Bone marrow (tissue), 2 donors: ENCODE measurements around the gene ABLIM3.

Experiments used
- DNase-seq, 2 donors: peaks; one replicate each; lab custom pipeline; 2025; lab: John Stamatoyannopoulos, UW

Gene ABLIM3

DNA sequence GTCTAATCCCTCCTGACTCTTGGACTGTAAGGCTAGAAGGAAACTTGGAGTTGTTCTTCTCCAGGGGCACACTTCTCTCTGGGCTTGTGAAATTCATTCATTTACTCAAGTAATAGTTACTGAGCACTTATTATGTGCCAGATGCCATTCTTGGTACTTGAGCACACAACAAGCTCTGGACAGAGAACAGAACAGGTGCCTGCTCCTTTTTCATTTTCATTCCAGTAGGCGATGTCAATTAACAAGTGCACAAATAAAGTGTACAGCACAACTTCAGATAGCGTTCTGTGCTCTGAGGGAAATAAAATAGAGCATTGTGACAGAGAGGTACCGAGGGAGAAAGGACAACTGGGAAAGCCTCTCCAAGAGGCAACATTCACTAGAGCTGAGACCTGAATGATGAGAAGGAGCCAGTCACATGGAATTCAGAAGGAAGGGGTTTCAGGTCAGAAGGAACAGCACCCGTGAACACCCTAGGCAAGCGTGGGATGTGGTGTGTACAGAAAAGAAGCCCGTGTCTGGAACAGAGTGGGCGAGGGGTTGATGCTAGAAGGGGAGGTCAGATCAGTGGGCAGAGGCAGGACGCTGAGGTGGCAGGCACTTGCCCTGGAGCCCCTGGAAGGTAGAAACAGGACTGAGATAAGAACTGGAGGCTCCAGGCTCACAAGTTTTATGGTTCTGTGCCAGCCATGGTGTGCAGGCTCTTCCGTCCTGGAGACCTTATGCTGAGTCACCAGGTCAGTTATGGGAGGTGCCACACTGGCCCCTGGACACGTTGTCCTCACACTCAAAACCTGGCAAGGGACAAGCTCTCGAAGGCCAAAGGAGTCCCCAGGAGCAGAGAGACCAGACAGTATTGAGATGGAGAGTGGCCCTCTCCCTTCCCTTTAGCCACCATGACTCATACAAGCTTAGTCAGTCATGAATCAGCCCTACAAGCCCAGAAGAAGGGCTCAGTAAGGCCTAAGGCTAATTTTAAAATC is 7.2 kb upstream of the ABLIM3 start:
- no peak for DNase-seq

DNA sequence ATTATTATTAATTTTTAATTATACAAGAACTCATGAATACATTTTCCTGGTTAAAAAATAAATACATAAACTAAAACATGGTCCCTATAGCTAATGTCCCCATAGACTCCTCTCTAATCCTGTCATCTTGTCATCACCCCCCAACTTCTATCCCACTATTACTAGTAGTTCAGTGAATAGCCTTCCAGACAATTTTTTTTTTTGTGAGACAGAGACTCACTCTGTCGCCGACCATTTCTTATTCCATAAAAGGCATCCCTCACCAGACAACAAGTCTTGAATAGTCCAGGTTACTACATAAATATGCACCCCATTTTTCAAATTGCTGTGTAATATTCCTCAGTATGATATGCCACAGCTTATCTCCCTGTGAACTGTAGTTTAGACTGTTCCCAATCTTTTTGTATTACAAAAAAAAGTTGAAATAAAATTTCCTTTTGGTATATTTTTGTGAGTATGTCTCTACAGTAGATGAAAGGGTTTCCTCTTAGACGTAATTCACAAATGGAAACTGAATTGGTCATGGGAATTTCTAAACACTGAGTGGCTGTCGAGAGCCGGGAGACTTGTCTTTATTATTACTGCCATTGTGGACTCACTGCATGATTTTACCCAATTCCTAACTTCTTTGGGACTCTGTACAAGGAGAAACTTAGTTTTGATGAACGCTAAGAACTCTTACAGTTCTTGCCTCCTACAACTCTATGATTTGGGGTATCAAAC is 6.4 kb upstream of the ABLIM3 start:
- DNase-seq = no peak

DNA sequence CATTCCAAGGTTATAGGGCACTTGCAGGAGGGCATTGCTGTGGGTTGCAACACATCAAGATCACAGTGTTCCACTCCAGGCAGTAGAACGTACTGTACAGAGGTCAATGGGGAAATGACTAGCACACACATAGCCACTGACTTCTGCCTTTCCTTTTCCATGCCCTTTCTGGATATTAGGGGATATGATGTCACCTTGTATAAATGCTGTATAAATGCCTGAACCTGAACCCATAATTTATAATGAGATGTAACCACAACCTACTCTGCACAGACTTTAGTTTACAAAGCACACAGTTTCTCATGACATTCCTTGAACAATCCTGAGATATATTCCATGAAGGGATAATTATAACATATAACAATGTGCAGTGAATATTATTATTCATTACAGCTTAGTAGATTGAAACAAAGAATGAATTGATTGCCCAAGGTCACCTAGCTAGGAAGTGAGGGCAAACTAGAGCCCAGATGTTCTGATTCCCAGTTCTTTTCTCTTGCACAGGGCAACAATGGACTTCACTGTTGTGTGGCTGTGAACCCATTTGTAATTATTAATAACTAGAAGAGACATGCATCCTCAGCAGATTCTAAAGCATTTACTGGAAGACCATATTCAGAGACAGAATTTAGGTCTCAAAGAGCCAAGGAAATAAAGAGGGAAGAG is 5.6 kb upstream of the ABLIM3 start:
- no peak for DNase-seq

DNA sequence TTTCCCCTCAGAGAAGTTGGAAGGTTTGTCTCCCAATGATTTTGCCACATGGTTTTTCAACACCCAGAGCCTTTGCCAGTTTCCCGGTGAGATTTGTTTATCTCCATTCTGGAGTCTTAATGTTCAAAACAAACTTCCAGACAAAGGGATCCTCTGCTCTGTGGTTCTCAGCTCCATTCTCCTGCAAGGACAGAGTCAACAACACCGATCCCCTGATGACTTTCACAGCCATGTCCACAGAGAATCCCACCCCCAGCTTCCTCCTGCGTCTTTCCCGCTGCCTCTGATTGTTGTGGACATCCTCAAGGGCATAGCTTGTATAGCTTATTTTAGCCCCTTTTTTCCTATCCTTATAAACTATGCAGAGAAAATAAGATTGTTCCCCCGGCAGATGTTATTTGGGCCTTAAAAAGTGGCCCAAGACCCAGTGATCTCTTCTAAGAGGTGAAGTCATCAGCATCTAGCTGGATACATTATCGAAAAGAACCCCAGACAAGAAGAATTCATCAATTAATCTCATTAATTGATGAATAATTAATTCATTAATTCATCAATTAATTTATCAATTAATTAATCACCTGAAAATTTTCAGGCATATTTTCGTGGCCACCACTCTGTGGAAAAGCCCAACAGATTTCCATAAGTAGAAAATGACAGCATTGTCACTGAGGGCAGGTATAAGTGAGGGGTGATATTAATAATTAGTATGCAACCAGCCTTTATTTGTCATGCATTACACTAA is 2.9 kb upstream of the ABLIM3 start:
- DNase-seq = no peak

DNA sequence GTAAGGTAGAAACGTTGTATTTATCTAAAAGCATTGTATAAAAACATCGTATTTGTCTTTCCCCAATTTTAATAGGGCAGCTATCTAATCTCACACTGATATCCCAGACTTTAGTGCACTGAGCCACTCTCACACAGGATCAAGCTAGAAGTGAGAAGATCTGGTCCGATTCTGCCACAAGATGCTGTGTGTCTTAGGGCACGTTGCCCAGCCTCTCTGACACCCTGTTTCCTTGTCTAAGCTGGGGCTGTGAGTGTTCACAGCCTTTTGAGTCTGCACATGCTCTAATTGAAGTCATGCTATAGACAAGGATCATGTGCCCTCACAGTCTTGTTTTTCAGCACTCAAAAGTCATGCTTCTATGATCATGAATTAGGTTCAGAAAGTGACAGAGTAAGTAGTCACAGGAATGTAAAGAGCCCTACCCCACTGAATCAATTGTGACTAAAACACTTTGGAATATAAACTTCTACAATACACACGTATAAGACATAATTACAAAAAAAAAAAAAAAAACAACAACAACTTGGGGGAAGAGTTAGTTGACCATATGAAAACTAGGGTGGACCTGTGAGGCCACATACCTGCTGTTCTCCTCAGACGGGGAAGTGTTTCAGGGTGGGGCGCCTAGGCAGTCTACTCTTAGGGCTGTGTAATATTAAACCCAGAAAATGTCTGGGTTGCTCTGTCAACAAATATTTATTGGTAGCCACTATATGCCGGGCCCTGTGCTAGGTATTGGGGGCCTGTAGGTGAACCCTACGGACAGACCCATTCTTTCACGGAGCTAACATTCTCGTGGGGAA is 893 bp upstream of the ABLIM3 start:
- DNase-seq = no peak

DNA sequence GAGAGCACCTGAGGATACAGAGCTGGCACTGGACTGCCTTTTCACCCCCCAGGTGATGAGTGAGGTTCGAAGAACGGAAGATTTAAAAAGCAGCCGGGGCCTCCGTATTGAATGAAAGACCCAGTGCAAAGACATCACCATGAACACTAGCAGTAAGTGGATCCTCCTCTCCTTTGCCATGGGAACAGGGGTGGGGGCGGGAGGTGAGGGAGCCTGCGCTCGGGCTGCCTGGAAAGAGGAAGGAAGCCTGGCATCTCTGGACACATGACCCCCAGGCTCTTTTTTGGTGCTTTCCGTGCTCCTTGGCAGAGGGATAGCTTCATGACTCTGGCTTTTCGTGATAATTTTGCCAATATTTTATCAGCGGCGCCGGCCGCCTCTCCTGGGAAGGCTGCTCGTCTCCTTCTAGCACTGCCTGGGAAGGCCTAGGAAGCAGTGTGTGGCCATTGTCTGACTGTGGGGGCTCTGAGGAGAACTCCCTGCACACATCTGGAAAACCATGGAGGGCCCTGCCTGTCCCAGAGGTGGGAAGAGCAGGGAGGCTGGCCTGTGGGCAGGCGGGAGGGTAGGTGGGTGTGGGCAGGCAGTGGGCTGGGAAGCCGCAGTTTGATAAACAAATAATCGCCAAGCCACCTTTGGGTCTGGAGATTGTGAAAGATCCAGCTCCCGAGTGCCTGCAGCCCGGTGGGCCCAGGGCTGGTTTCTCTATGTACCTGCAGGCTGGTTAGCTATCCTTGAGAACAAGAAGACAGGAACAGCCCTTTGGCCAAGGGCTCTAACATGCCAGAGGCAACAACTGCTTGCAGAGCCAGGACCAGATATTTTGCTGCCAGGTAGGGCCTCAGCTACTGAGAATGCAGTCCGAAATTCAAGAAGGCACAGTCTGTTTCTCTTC is 911 bp downstream of the ABLIM3 start:
- DNase-seq = no peak

DNA sequence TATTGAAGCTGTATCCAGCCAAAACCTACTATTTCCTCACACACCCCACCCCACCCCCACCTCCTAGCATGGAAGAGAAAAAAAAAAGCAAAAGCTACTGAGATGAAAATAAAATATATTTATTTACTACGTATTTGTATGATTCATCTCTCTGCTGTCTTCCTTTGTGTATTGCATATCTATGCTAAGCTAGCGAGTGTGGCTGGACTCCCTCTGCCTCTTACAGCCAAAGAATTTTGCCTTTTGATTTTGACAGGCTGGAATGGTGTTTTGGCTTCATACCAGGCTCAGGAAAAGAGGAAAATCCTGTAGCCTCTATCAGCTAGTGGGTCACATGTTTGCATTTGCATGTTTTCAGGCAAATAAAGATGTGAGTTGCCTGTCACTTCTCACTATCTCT is 2.2 kb downstream of the ABLIM3 start:
- DNase-seq = no peak

DNA sequence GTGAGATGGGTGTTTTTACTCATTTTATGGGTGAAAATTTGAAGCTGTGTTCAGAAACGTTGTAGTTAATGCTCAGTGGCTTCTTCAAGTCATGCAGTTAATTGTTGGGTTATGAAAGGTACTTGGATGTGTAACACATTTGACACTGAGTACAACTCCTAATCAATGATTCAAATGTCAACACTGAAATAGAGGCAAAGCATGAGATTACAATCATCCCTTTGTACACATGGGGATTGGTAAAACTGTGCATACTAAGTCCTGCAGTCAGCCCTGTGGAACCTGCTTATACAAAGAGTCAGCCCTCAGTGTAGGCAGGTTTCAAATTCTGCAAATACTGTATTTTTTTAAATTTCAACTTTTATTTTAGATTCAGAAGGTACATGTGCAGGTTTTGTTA is 3.3 kb downstream of the ABLIM3 start:
- no peak for DNase-seq

DNA sequence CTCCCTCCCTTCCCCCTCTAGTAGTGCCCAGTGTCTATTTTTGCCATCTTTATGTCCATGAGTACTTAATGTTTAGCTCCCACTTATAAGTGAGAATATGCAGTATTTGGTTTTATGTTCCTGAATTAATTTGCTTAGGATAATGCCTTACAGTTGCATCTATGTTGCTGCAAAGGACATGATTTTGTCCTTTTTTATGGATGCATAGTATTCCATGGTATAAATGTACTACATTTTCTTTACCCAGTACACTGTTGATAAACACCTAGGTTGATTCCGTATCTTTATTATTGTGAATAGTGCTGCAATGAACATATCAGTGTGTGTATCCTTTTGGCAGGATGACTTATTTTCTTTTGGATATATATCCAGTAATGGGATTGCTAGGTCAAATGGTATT is 3.8 kb downstream of the ABLIM3 start:
- DNase-seq = no peak

DNA sequence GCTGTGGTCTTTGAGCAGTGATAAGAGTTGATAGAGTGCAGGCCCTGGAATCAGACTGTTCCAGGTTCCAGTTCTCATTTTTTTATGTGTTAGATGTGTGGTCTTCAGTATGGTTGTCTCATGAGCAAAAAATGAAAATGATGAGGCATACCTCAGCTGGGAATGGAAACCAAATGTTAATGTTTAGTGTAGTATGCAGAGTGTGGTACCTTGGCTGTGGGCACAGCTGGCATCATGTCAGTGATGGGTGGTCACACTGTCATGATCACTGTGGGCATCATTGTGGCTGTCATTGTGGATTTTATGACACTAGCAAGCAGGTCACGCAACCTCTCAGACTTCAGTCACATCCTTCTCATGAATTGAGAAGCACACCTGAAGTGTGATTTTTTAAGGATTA is 6.4 kb downstream of the ABLIM3 start:
- DNase-seq = no peak

DNA sequence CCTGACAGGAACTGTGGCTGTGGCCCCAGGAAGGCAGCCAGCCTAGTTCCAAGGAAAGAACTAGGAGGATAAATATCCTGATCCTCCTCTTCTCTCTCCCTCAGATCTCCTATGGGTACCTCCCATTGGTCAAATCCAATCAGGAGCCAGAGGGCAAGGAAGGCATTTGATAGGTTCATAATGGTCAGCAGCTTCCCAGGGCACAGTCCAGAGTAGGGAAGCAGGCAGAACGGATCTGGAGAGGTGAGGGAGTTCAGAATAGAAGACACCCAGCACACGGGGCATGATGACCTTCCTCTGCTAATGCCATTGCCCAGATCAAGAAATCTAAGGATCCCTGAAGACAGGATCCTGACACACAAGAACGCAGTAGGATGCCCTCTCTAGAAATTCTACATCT is 8.6 kb downstream of the ABLIM3 start:
- DNase-seq = no peak

DNA sequence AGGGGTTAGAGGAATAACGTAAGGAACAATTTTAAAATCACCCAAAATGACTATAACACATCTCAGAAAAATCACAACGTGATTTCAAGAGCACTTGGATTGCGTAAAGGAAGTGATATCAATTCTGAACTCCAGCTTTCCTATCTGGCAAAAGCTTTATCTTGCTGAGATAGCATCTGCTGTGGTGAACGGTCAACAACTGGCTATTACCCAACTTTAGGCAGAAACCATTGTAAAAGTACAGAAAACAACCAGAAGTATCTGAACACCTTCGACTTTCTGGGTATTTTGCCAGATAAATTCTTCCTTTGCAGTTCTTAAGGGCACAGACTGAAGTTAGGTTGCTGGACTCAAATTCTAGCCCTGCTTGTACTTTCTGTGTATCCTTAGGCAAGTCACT is 9.2 kb downstream of the ABLIM3 start:
- DNase-seq = no peak

DNA sequence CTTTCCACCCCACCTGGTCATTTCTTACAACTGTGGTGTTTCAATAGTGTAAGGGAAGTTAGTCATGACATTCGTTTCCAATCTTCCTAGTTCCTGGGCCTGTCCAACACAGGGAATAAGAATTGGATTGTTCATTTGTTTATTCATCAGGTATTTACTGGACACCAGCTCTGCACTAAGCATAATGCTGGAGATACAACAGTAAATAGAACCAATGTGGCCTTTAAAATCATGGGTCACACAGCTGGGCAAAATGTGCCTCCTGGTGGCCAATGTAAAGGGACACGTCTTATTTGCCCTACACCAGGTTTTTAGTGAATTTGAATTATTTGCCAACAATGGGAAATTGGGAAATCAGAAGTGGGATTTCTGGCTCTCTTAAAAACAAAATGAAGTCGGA is 10.4 kb downstream of the ABLIM3 start:
- DNase-seq = no peak

DNA sequence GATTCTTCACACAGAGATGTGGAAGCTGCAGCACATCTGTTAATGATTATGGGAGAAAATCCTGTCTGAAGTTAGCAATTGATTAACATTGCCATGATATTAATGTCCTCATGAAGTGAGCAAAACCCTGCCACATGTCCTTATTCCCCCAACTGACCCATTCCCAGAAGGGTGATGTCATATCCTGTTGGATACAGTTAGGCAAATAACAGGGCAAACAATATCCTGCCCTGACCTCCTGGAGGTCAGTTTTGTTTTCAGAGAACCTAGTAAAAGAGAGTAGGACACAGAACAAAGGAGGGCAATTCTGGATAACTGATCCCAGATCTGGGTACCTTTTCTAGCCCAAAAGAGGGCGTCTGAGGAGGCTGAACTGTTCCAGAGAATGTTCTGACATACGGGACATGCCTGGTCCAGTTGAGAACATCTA is 11.0 kb downstream of the ABLIM3 start:
- DNase-seq = no peak

DNA sequence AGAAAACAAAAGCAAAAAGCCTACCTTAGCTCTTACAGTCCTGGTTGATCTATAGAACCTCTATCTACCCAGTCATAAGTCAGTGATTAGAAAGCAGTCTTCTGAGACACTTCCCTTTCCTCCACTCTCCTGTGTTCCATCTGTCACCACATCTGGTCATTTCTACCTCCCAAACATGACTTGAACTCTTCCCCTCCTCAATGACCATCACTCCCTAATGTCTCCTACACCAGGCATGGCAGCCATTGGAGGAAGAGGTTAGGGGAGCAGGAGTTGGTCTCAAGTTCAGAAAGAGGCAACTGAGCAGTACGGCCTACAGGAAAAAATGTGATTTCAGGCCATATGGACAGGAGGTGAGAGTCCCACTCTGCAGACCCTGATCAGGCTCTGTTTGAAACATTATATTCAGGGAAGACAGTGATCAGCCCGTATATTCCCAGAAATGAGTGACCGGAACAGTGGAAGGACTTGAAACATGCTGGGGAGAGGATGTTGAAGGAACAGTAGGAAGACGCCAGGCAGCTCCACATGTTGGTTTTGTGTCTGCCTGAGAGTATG is 12.0 kb downstream of the ABLIM3 start:
- no peak for DNase-seq

DNA sequence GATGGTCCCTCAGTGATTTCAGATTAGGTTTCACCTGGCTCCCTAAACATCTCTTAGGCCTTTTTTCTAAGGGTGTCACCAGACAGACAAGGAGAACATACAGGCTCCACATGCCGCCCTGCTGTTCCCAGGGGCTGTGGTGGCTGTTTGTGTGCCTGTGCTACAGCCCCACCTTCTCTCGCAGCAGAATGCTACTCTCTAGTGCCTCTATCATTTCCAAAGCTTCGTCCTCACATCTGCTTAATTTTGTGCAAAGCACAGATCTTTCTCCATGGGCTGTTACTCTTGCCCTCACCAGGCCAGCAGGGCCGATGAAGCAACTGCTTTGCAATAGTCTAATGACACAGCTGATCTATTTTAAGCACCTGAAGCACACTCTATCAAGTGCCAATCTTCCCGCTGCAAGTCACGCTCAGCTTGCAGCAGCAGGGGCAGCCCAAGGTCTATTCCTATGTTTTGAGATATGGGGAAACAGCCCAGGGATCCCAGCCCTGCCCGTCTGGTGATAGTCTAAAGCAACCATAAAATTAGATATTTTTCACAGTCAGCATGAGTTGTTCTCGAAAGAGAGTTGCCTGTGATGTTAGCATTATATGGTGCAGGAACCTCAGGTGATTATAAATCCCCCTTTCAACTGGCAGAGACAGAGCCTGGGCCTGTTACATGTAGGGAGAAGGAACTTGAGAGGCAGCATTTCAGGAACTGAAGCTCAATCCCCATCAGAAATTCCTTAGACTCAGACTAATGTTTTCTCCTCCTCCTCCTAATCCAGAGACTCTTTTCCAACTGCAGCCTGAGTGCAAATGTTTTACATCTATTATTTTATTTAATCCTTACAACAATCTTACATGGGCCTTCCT is 12.7 kb downstream of the ABLIM3 start:
- DNase-seq = no peak

DNA sequence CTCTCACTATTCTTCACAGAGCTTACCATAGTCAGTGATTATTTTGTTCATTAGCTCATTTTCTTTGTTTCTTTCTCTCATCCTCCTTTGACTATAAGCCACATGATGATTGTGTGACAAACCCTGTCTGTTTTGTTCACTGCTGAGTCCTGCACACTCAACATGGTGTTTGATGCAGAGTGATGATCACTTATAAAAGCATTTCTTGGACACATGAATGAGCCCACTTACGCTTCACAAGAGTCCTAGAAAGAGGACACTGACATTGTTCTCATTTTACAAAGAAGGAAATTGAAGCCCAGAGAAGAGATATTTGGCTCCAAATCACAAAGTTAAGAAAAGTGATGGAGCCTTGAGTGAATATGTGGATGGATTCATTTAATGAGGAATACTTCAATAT is 13.4 kb downstream of the ABLIM3 start:
- DNase-seq = no peak

DNA sequence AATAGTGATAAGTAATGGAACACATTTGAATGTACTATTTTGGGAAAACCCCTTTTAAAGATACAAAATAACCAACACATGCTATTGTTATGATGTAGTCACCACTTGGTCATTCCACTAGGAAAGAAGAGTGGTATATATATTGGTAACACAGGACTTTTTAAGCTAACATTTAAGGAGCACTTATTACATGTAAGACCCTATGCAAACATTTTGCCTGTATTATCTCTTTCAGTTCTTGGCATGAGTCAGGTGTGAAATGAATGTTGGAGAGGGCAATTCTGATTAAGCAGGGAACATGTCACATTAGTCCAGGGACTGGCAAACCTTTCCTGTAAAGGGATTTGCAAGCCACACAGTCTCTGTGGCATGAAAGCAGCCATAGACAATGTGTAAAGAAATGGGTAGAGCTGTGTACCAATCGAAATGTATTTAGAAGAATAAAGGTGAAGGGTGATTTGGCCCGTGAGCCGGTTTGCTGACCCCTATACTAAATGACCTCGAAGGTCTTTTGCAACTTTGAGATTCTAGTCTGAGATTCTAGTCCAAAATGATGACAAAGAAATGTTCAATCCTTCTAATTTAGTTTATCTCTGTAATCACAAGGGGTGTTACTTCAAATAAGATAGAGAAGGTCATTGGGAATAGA is 15.3 kb downstream of the ABLIM3 start:
- no peak for DNase-seq
